Neural progenitor cell (in vitro differentiated cells): ENCODE measurements around the gene ZC3H12A. TPM values are rescaled to one million over a fixed set of nuclear protein-coding genes. Genes with fewer than 3 reads are reported as not detected.
"Not testable (repeated sequence)": the region's sequence is repeated elsewhere in the genome, so short reads cannot be mapped to it uniquely, and the experiment has no call there.

Experiments
- DNase-seq: peaks from one replicate; pipeline ENCODE4 v3.0.0-alpha.2; 2016; ENCODE audit warnings: low spot score
- H2AFZ ChIP-seq: fragments of 200-600 bp; sonication (generic); replicated peaks from 2 replicates; pipeline ENCODE4 v1.6.1; 2016; ENCODE audit warnings: antibody characterized with exemption
- H3F3A ChIP-seq: fragments of 200-600 bp; sonication (generic); 2 replicates; pipeline ENCODE4 v1.6.1; 2016; ENCODE audit warnings: antibody characterized with exemption, low read depth
- H3K27ac ChIP-seq: fragments of 200-600 bp; sonication (generic); 2 replicates; pipeline ENCODE4 v1.5.1; 2016; ENCODE audit warnings: mild to moderate bottlenecking
- H3K27me3 ChIP-seq: fragments of 200-600 bp; sonication (generic); 2 replicates; pipeline ENCODE4 v1.6.1; 2016; ENCODE audit warnings: mild to moderate bottlenecking, moderate library complexity
- H3K36me3 ChIP-seq: fragments of 200-600 bp; sonication (generic); 2 replicates; pipeline ENCODE4 v1.5.1; 2016
- H3K4me1 ChIP-seq: fragments of 200-600 bp; sonication (generic); 2 replicates; pipeline ENCODE4 v1.6.1; 2016; ENCODE audit warnings: mixed run types
- H3K4me2 ChIP-seq: fragments of 200-600 bp; sonication (generic); 2 replicates; pipeline ENCODE4 v1.6.1; 2016
- H3K4me3 ChIP-seq: fragments of 200-600 bp; sonication (generic); 2 replicates; pipeline ENCODE4 v1.5.1; 2016
- H3K79me2 ChIP-seq: fragments of 200-600 bp; sonication (generic); 2 replicates; pipeline ENCODE4 v1.6.1; 2016; ENCODE audit warnings: low read depth
- H3K9ac ChIP-seq: fragments of 200-600 bp; sonication (generic); 2 replicates; pipeline ENCODE4 v1.6.1; 2016
- H3K9me3 ChIP-seq: fragments of 200-600 bp; sonication (generic); 2 replicates; pipeline ENCODE4 v1.5.1; 2016; ENCODE audit warnings: low read depth
- H4K20me1 ChIP-seq: fragments of 200-600 bp; sonication (generic); 2 replicates; pipeline ENCODE4 v1.6.1; 2016; ENCODE audit warnings: low read depth
- H3K27ac Mint-ChIP-seq: 3 replicates; pipeline ENCODE4 v1.8.0; 2021; ENCODE audit warnings: mixed read lengths
- H3K27me3 Mint-ChIP-seq: 2 replicates; pipeline ENCODE4 v1.8.0; 2022; ENCODE audit warnings: low read depth, mild to moderate bottlenecking, inconsistent platforms, moderate library complexity, mixed read lengths; ENCODE audit not compliant: insufficient read depth
- H3K36me3 Mint-ChIP-seq: 3 replicates; pipeline ENCODE4 v1.8.0; 2021; ENCODE audit warnings: mixed read lengths
- H3K4me1 Mint-ChIP-seq: 3 replicates; pipeline ENCODE4 v1.8.0; 2021; ENCODE audit warnings: mixed read lengths
- H3K4me3 Mint-ChIP-seq: 3 replicates; pipeline ENCODE4 v1.8.0; 2021; ENCODE audit warnings: mild to moderate bottlenecking, moderate library complexity, mixed read lengths
- H3K9me3 Mint-ChIP-seq: 3 replicates; pipeline ENCODE4 v1.8.0; 2020; ENCODE audit warnings: mixed read lengths
- CTCF ChIP-seq: fragments of 200-600 bp; sonication (generic); IDR thresholded peaks from 2 replicates; pipeline ENCODE4 v1.5.1; 2017; ENCODE audit warnings: antibody characterized with exemption, mild to moderate bottlenecking
- EZH2 ChIP-seq: fragments of 200-600 bp; sonication (generic); IDR thresholded peaks from 2 replicates; pipeline ENCODE4 v1.6.1; 2017; ENCODE audit warnings: antibody characterized with exemption, mild to moderate bottlenecking, moderate library complexity
- EZH2phosphoT487 ChIP-seq: fragments of 200-600 bp; sonication (generic); IDR thresholded peaks from 2 replicates; pipeline ENCODE4 v1.6.1; 2017; ENCODE audit warnings: antibody characterized with exemption
- total RNA-seq: library from RNA; depleted of rRNA; stranded (reverse); fragments of >200 nt; gene quantifications from 2 replicates; pipeline ENCODE4 v1.2.3, GENCODE V29; 2015; ENCODE audit warnings: low replicate concordance

The ZC3H12A gene
- total RNA-seq, 1 donor from 2014 or later: 1.2 TPM

GRCh38 chr1:37502104-37502503, 27.7 kb downstream of the ZC3H12A start:
- H3K4me3 Mint-ChIP-seq: no peak overlapping the region
- H3K27ac Mint-ChIP-seq: no peak overlapping the region
- Histone ChIP-seq H3K4me1 (no peaks in the 10 kb centered on the region), H2AFZ (no peak overlapping the region), H3K27ac (no peak overlapping the region), H3K4me2 (no peak overlapping the region), H4K20me1 (peaks cover 6% of the 10 kb centered on the region), H3F3A (no peaks in the 10 kb centered on the region), H3K36me3 (no peaks in the 10 kb centered on the region), H3K9me3 (no peaks in the 10 kb centered on the region), H3K9ac (no peak overlapping the region), H3K4me3 (no peak overlapping the region), H3K79me2 (no peaks in the 10 kb centered on the region), H3K27me3 (no peaks in the 10 kb centered on the region)
- no peak for DNase-seq
- H3K4me1 Mint-ChIP-seq: no peaks in the 10 kb centered on the region
- H3K9me3 Mint-ChIP-seq: no peaks in the 10 kb centered on the region
- H3K27me3 Mint-ChIP-seq: no peaks in the 10 kb centered on the region
- TF ChIP-seq CTCF (no peak), EZH2 (no peak), EZH2phosphoT487 (no peak)
- H3K36me3 Mint-ChIP-seq: peaks cover 17% of the 10 kb centered on the region

DNA sequence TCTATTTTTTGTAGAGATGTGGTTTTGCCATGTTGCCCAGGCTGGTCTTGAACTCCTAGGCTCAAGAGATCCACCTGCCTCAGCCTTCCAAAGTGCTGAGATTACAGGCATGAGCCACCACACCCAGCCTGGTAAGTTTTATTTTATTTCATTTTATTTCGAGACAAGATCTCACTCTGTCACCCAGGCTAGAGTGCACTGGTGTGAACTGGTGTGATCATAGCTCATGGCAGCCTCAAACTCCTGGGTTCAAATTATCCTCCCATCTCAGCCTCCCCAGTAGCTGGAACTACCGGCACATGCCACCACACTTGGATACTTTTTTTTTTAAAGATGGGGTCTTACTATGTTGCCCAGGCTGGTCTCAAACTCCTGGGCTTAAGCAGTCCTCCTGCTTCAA, 28.4 kb downstream of the ZC3H12A start:
- not testable (repeated sequence) for H3K4me3 Mint-ChIP-seq, H3K79me2 ChIP-seq, H3K4me1 ChIP-seq, H3K27ac Mint-ChIP-seq, H3F3A ChIP-seq, H3K9me3 ChIP-seq, H3K9ac ChIP-seq, H3K27ac ChIP-seq, H3K4me1 Mint-ChIP-seq, DNase-seq, H4K20me1 ChIP-seq, H3K27me3 Mint-ChIP-seq, H3K9me3 Mint-ChIP-seq, H3K27me3 ChIP-seq, H2AFZ ChIP-seq, H3K4me2 ChIP-seq, H3K4me3 ChIP-seq, H3K36me3 ChIP-seq
- H3K36me3 Mint-ChIP-seq: peaks cover 22% of the 10 kb centered on the region

DNA sequence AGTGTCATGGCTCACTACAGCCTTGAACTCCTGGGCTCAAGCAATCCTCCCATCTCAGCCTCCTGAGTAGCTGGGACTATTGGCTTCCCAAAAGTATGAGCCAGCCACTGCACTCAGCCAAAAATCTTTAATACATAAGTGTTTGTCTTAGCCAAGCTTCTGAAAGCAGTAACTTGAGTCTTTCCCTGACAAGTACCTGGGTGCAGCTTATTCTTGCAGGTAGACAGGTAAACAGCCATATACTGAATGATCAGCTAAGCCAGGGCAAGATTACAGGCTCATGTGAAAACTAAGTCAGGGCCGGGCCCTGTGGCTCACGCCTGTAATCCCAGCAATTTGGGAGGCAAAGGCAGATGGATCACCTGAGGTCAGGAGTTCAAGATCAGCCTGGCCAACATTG, 32.4 kb downstream of the ZC3H12A start:
- H3K27ac ChIP-seq: no peak overlapping the region
- H3K27ac Mint-ChIP-seq: no peak overlapping the region
- no peak overlapping the region for H3K4me3 ChIP-seq
- peaks cover 7% of the 10 kb centered on the region for H3K36me3 ChIP-seq
- no peaks in the 10 kb centered on the region for H3K9me3 ChIP-seq
- TF ChIP-seq CTCF (no peak), EZH2phosphoT487 (no peak), EZH2 (no peak)
- H2AFZ ChIP-seq: no peak overlapping the region
- peaks cover under 1% of the 10 kb centered on the region for H3K79me2 ChIP-seq
- H3K27me3 Mint-ChIP-seq: no peaks in the 10 kb centered on the region
- no peaks in the 10 kb centered on the region for H3F3A ChIP-seq
- no peaks in the 10 kb centered on the region for H3K27me3 ChIP-seq
- H3K4me3 Mint-ChIP-seq: no peak overlapping the region
- H4K20me1 ChIP-seq: no peaks in the 10 kb centered on the region
- H3K4me1 Mint-ChIP-seq: no peaks in the 10 kb centered on the region
- H3K36me3 Mint-ChIP-seq: peaks cover 23% of the 10 kb centered on the region
- no peaks in the 10 kb centered on the region for H3K9me3 Mint-ChIP-seq
- no peak overlapping the region for H3K9ac ChIP-seq
- no peak for DNase-seq
- H3K4me1 ChIP-seq: no peaks in the 10 kb centered on the region
- no peak overlapping the region for H3K4me2 ChIP-seq

GRCh38 chr1:37509181-37509580, 34.8 kb downstream of the ZC3H12A start:
- Mint-ChIP-seq H3K36me3 (peaks cover 22% of the 10 kb centered on the region), H3K27ac (no peak overlapping the region), H3K4me3 (no peak overlapping the region), H3K9me3 (no peaks in the 10 kb centered on the region), H3K27me3 (no peaks in the 10 kb centered on the region), H3K4me1 (peaks cover 7% of the 10 kb centered on the region)
- TF ChIP-seq EZH2 (no peak), CTCF (peak; percentile 26)
- Histone ChIP-seq H3K9me3 (no peaks in the 10 kb centered on the region), H3K4me2 (no peak overlapping the region), H3K36me3 (peaks cover 7% of the 10 kb centered on the region), H4K20me1 (peaks cover 18% of the 10 kb centered on the region), H3K4me1 (peaks cover 4% of the 10 kb centered on the region), H3K27ac (no peak overlapping the region), H3K4me3 (no peak overlapping the region), H3K9ac (no peak overlapping the region), H3K27me3 (no peaks in the 10 kb centered on the region), H3F3A (peaks cover 6% of the 10 kb centered on the region), H3K79me2 (peaks cover 23% of the 10 kb centered on the region), H2AFZ (no peak overlapping the region)
- peak; percentile 14 for DNase-seq
